Measurements from ENCODE around the gene ADCK2. TPM values are rescaled to one million over a fixed set of nuclear protein-coding genes. Genes with fewer than 3 reads are reported as not detected.
"Not testable (repeated sequence)": the region's sequence is repeated elsewhere in the genome, so short reads cannot be mapped to it uniquely, and the experiment has no call there.

Gene ADCK2
- total RNA-seq, 2 experiments from 2014 or later = 23.3 to 23.9 TPM

DNA sequence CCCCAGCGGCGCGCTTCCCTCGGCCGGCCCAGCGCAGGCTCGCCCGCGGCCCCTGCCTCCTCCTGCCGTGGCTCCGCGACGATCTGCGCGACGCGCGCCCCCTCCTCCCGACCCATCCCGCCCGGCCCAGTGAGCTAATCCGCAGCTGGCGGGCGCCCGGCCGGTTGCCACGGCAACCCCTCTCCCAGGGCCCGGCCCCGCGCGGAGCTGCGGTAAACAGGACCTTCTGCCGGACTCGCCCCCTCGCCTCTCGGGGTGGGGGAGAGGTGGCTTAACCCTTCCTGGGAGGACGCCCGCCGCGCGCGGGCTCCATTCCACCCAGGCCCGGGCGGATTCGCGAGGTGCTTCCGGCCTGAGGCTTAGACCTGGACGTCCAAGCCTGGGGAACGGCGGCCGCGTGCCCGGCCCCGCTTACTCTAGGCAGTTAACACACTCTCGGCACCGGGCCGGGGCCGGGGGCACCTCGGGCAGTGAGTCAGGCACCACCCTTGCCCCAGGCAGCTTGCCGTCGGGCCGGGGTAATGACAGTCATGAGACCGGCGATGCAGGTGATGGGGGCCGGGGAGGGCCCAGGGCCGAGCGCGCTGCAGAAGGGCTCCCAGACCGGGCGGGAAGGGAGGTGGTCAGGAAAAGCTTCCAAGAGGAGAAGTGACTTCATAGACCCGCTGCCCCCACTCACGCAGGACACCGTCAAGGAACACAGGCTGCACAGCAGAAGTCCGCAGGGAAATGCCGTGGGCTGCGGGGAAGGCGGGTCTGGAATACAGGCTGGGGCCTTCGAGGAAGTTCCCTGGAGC, 31.8 kb upstream of the ADCK2 start, which contains the start of gene DENND2A:
Gene DENND2A, minus strand, starts transcription at position 87 of the 797 bp plus-strand sequence. CDS start 38,416 bp downstream, outside the sequence.
- Mint-ChIP-seq H3K4me3 (peak within 1 kb of the TSS; percentile 80), H3K4me1 (peaks cover 9% of the 10 kb centered on the region), H3K27ac (no peak within 1 kb of the TSS), H3K9me3 (no peaks in the 10 kb centered on the region), H3K36me3 (no peaks in the 10 kb centered on the region), H3K27me3 (peaks cover 68% of the 10 kb centered on the region)
- peak; percentile 18 for DNase-seq

DNA sequence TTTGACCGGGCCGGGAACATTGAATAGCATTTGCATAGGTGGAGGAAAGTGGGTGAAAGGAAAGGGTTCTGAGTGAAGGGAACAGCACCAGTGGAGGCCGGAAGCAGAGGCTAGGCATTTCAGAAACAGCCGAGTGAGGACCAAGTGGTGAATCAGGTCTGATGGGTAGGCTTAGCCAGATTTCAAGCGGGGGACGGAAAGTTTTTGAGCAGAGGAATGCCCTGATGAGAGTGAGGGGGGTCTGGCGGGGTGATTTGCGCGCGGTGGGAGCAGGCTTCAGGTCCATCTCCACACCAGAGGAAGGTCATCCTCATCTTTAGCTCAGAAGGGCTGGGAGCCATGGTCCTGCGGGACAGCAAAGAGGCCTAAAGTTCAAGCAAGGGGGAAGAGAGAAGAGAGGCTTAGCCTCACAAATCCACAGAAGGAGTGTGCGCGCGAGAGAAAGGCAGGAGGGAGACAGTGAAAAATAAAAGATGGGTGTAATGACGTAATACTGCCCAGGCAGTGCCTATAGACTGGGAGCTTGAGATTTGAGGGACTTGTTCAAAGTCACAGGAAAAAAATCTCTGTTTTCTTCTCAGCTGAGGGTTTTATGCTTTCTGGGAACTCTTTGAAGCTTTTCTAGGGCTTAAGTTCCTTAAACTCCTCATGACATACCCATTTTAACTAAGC, 31.1 kb upstream of the ADCK2 start:
- Mint-ChIP-seq H3K36me3 (no peaks in the 10 kb centered on the region), H3K27ac (no peak overlapping the region), H3K4me3 (no peak overlapping the region), H3K4me1 (peaks cover 10% of the 10 kb centered on the region), H3K27me3 (peaks cover 63% of the 10 kb centered on the region), H3K9me3 (no peaks in the 10 kb centered on the region)
- no peak for DNase-seq

DNA sequence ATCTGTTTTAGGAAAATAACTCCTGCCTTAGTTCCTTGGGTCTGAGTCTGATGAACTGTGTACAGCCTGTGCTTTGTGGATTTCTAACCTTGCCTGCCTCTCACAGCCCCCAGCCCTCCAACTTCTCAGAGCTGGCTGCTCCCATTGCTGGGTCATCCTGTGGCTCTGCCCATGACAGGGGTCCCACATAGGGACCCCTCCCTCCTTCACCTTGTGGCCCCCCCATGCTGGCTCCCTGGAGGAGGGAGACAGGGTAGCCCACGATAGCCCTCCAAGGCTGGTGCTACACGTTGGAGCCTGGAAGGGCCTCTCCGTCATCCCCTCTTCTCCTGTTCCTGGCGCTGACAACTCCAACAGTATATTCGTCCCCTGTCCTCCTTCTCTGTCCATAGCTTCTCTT, 29.3 kb upstream of the ADCK2 start:
- H3K4me1 Mint-ChIP-seq = peaks cover 16% of the 10 kb centered on the region
- no peaks in the 10 kb centered on the region for H3K36me3 Mint-ChIP-seq
- DNase-seq = no peak
- no peak overlapping the region for H3K27ac Mint-ChIP-seq
- peaks cover 46% of the 10 kb centered on the region for H3K27me3 Mint-ChIP-seq
- H3K9me3 Mint-ChIP-seq = no peaks in the 10 kb centered on the region
- no peak overlapping the region for H3K4me3 Mint-ChIP-seq

DNA sequence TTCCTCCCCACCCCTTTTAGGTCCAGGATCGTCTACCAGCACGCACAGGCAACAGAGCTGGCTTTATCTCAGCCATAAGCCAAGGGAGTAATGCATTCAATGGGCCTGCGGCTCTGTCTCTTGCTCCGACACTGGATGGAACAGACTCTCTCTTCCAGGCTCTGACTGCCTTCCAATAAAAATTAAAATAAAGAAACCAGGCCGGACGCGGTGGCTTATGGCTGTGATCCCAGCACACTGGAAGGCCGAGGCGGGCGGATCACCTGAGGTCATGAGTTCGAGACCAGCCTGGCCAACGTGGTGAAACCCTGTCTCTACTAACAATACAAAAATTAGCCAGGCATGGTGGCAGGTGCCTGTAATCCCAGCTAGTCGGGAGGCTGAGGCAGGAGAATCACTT, 28.0 kb upstream of the ADCK2 start:
- H3K9me3 Mint-ChIP-seq, H3K4me3 Mint-ChIP-seq, H3K27ac Mint-ChIP-seq, H3K36me3 Mint-ChIP-seq, H3K4me1 Mint-ChIP-seq, DNase-seq: not testable (repeated sequence)
- peaks cover 33% of the 10 kb centered on the region for H3K27me3 Mint-ChIP-seq

DNA sequence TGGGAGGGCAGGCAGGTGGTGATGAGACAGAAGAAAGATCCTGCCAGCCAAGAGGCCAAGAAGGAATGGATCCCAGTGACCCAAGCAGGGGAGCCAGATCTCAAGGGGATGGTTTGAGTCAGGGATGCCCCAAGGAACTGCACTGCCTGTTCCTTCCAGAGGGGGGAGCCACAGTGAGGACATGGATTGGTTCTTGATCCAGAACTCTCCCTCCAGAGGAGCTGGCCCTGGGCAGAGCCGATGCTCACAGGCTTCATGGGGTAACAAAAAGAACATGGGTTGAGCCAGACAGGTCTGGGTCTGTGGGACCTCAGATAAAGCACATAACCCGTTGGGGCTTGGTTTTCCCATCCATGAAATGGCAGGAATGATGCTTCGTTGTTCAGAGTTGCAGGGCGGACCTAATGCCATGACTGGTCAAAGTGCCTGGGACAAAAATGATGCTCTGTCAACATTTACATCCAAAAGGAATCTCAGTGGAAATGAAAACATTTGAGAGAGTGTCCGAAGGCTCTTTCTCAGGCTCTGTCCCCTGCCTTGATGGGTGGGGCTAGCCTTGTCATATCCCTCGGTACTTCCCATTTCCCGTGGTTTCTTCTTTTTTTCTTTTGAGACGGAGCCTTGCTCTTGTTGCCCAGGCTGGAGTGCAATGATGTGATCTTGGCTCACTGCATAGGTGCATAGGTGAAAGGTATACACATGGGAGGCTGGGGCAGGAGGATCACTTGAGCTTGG, 27.4 kb upstream of the ADCK2 start:
- Mint-ChIP-seq H3K4me1 (peaks cover 7% of the 10 kb centered on the region), H3K27ac (no peak overlapping the region), H3K4me3 (no peak overlapping the region), H3K9me3 (no peaks in the 10 kb centered on the region), H3K36me3 (no peaks in the 10 kb centered on the region), H3K27me3 (peaks cover 27% of the 10 kb centered on the region)
- no peak for DNase-seq

DNA sequence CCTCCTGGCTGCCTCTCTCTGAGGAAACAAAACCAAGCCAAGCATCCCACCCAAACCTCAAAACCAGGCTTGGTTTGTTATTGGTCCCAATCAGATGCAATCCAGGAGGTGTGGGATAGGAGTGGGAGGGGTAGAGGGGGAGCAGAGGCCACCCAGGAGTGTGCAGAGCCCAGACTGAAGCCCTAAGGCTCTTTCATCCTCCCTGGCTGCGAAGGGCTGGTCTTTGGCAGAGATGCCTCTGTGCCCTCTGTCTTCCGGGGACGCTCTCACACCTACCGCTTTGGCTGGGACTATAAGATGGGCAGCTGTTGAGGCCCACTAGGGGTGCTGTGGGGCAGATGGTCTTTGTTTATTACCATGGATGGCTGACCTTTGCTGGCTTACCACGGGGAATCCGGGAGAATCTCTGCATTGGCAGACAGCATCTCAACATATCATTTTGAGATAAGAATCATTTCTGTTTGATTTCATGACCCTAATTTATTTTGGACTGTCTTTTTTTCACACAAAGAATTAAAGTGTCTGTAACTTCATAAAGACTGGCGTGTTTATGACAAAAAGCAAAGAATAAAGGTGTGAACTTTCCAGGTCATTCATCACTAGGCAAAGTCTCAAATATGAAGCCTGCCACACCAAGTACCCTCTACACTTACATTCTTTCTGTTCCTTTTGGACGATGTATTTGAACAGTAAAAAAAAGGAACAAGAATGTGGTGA, 25.7 kb upstream of the ADCK2 start:
- DNase-seq = peak; percentile 43
- no peaks in the 10 kb centered on the region for H3K9me3 Mint-ChIP-seq
- H3K4me1 Mint-ChIP-seq = peaks cover 7% of the 10 kb centered on the region
- H3K36me3 Mint-ChIP-seq = no peaks in the 10 kb centered on the region
- H3K4me3 Mint-ChIP-seq = no peak overlapping the region
- H3K27me3 Mint-ChIP-seq = peaks cover 20% of the 10 kb centered on the region
- H3K27ac Mint-ChIP-seq = no peak overlapping the region

DNA sequence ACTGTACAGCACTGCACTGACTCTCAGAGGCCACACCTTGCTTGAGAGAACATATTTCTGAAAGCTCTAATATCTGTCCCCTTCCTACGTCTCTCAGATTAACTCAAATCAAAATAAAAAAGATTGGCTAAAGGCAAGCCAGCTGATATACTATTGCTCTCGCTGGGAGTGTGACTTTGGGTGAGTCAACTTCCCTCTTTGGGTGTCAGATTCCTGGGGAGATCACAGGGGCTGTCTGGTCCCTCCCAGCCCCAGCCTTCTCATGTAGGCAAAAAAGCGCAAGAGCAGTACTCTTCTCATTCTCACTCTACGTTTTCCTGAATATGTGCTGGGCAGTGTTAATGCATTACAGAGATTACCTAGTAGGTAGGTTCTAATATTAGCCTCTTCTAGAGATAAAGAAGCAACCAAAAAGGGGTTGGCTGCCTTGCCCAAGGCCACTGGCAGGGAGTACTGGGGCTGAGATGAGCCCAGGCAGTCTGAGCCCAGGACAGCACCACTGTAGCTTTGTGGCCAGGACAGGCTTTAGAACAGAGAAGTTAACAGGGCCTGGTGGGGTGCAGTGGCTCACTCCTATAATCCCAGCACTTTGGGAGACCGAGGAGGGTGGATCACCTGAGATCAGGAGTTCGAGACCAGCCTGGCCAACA, 23.1 kb upstream of the ADCK2 start:
- Mint-ChIP-seq H3K27ac (no peak overlapping the region), H3K27me3 (peaks cover 6% of the 10 kb centered on the region), H3K36me3 (no peaks in the 10 kb centered on the region), H3K9me3 (no peaks in the 10 kb centered on the region), H3K4me3 (no peak overlapping the region), H3K4me1 (peaks cover 10% of the 10 kb centered on the region)
- no peak for DNase-seq

DNA sequence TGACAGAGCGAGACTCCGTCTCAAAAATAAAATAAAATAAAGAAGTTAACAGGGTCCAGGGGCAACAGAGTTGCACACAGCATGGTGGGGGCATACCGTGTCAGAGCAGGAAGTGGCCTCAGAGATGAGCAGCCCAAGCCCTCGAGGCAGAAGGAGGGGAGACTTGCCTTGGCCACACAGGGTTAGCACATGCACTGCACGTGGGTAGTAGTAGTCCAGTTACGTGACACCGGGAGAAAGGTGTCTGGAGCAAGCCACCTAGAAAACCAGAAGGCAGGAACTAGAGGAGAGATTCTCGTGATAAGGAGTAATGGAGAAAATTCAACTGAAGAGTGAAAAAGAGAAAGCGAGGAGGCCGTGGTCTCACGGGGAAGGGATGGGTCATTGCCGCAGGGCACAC, 22.4 kb upstream of the ADCK2 start:
- Mint-ChIP-seq H3K9me3 (no peaks in the 10 kb centered on the region), H3K27me3 (peaks cover 6% of the 10 kb centered on the region), H3K4me1 (peaks cover 10% of the 10 kb centered on the region), H3K4me3 (no peak overlapping the region), H3K27ac (no peak overlapping the region), H3K36me3 (no peaks in the 10 kb centered on the region)
- DNase-seq = no peak

DNA sequence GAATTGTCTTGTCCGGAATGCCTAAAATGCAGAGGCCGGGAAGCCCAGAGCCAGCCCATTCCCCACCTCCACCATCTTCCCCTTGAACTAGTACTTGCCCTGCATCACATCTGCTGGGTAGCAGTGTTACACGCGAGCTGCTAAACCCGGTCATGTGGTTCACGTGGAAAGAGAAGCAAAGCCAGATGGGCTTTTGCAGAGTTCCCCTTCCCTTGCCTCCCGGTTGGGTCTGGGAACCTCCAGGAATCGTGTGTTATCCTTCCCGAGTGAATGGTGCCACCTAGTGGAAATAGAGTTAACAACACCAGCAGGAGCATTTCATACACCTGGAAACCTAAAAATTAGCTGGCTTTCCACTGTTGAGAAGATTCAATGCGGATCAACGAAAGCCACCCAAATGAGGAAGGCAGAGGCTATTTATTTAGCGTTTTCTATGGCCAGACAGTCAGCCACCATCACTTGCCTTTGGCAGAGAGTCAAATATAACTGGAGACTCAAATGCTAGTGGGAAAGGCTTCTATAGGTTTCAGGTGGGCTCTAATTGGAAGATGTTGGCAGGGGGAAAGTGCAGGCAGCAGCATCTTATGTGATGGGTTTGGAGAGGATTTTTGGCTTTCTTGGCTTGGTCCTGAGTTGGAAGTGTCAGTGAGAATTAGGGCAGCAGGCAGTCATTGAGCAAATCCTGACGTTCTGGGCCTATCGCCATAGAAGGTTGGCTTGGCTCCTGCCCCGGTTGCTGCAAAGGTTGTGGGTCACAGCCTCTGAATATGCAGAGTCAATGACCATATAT, 19.2 kb upstream of the ADCK2 start:
- no peak overlapping the region for H3K4me3 Mint-ChIP-seq
- H3K27ac Mint-ChIP-seq = no peak overlapping the region
- H3K27me3 Mint-ChIP-seq = peaks cover 6% of the 10 kb centered on the region
- DNase-seq = no peak
- peaks cover 18% of the 10 kb centered on the region for H3K4me1 Mint-ChIP-seq
- no peaks in the 10 kb centered on the region for H3K36me3 Mint-ChIP-seq
- no peaks in the 10 kb centered on the region for H3K9me3 Mint-ChIP-seq

DNA sequence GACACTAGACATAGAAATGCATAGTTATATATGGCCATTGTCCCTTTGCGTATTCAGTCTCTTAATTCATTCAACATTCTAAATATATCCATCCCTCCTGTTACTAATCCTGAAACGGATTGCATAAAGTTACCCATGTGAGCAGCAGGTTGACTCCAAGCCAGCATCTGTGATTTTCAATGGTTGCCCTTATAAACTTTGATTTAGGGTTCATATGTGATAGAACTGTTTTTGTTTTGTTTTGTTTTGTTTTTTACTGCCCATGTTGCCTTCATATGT, 18.7 kb upstream of the ADCK2 start:
- Mint-ChIP-seq H3K9me3 (no peaks in the 10 kb centered on the region), H3K4me3 (no peak overlapping the region), H3K27ac (no peak overlapping the region), H3K4me1 (peaks cover 18% of the 10 kb centered on the region), H3K36me3 (no peaks in the 10 kb centered on the region), H3K27me3 (peaks cover 6% of the 10 kb centered on the region)
- DNase-seq = no peak

DNA sequence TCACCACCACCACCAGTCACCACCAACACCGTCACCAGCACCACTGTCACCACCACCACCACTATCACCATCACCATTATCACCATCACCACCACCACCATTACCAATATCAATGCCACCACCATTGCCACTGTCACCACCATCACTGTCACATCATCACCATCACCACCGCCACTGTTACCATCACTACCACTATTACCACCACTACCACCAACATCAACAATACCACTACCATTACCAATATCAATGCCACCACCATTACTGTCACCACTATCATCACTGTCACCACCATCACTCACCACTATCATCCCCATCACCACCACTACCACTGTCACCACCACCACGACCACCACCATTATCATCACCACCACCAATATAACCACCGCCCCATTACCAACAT, 18.1 kb upstream of the ADCK2 start:
- Mint-ChIP-seq H3K36me3 (no peaks in the 10 kb centered on the region), H3K4me1 (peaks cover 18% of the 10 kb centered on the region), H3K27ac (no peak overlapping the region), H3K4me3 (no peak overlapping the region), H3K27me3 (peaks cover 6% of the 10 kb centered on the region), H3K9me3 (no peaks in the 10 kb centered on the region)
- no peak for DNase-seq

DNA sequence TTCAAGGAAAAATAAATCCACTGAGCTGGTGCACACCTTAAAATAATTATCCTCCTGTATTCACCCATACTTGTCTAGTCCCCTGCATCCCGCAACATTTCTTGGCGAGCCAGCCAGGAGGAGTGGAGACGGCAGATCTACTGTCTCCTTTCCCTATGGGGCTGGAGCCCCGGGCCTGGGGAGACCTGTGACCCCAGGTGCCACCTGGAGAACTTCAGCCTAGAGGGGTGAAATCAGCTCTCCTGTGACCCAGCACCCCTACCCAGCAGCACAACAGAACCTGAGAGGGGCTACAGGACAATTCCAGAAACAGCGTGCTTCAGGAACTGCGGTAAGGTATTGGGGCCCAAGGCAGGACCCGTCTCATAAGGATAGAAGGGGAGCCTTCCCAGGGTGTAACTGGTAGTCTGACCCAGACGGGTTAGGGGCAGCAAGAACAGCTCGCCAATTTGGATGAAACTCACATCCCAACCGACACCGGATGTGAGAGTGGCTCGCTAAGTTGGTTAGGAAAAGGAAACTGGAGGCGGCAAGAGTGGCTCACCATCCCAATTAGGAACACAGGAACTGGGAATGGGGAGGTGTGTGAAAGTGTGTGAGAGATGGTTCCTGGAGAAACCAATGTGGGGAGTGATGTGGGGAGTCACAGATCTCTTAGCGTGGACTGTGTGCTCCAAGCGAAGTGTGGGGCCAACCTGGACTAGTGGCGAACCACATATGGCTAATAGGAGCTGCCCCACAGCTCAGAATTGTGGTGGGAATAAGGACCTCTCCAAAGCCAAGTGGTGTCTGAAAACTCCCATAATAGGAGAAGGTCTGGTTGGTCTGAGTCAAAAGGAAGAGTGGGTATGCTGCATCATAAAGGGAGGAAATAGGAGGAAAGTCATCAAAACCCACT, 17.0 kb upstream of the ADCK2 start:
- Mint-ChIP-seq H3K9me3 (no peaks in the 10 kb centered on the region), H3K36me3 (no peaks in the 10 kb centered on the region), H3K27me3 (peaks cover 6% of the 10 kb centered on the region), H3K4me3 (no peak overlapping the region), H3K4me1 (peaks cover 18% of the 10 kb centered on the region), H3K27ac (peak overlapping the region; percentile 69)
- no peak for DNase-seq
